T-cell (primary cell): ENCODE measurements around the gene NME2. TPM values are rescaled to one million over a fixed set of nuclear protein-coding genes. Genes with fewer than 3 reads are reported as not detected.
A peak's percentile ranks its signal among the peaks of the same experiment; 100 is the strongest.

Source experiments
- ATAC-seq, 4 experiments: fragments of 200-7000 bp in 3 of 4; fragments of 150-1000 bp in 1 of 4; cut with Tn5 transposase; replicated peaks in 1 of 4; 1 replicate in 3 of 4; 2 replicates in 1 of 4; pipeline ENCODE4 v1.10.0; 2021; ENCODE audit warnings: moderate library complexity in 3 of 4, mild to moderate bottlenecking in 2 of 4, moderate number of reproducible peaks in 1 of 4
- CTCF ChIA-PET, 2 donors: fragments of 300-600 bp; sonication (Branson Sonifier 250); formaldehyde crosslinking; loops; one replicate each; lab custom pipeline; 2022; ENCODE audit warnings: antibody characterized with exemption in 2 of 2; lab: Charles Lee
- POLR2A ChIA-PET, 2 donors: fragments of 300-600 bp; sonication (Branson Sonifier 250); formaldehyde crosslinking; loops; one replicate each; lab custom pipeline; 2022; ENCODE audit warnings: antibody characterized with exemption in 2 of 2; lab: Charles Lee
- DNase-seq, 35 experiments: peaks; one replicate each; pipeline versions ENCODE4 v3.0.0 to v3.0.0-alpha.2; 2013 to 2023
- H3K27ac ChIP-seq: one replicate; pipeline ENCODE4 v1.5.1; 2013; ENCODE audit warnings: low read length
- H3K27me3 ChIP-seq, 2 experiments: replicated peaks in 1 of 2; 1 replicate in 1 of 2; 2 replicates in 1 of 2; pipeline versions ENCODE4 v1.6.1 to v1.7.0; 2013; ENCODE audit warnings: low read length in 1 of 2, mixed read lengths in 1 of 2; ENCODE audit not compliant: control insufficient read depth in 2 of 2, insufficient read depth in 2 of 2; ENCODE audit errors: extremely low read depth in 1 of 2
- H3K36me3 ChIP-seq, 2 donors: 1 replicate in 1 of 2; 2 replicates in 1 of 2; pipeline versions ENCODE4 v1.6.1 to v1.7.0; 2013; ENCODE audit warnings: low read length in 1 of 2; ENCODE audit not compliant: control insufficient read depth in 2 of 2, insufficient read depth in 1 of 2; ENCODE audit errors: extremely low read depth in 1 of 2
- H3K4me1 ChIP-seq, 2 experiments: 1 replicate in 1 of 2; 2 replicates in 1 of 2; pipeline versions ENCODE4 v1.6.1 to v1.7.0; 2013; ENCODE audit warnings: low read length in 2 of 2, mixed read lengths in 1 of 2; ENCODE audit not compliant: insufficient read depth in 2 of 2, control insufficient read depth in 1 of 2; ENCODE audit errors: extremely low read depth in 1 of 2
- H3K4me3 ChIP-seq, 2 donors: 1 replicate in 1 of 2; 2 replicates in 1 of 2; pipeline versions ENCODE4 v1.5.1 to v1.7.0; 2013; ENCODE audit warnings: mild to moderate bottlenecking in 2 of 2, low read length in 1 of 2, moderate library complexity in 1 of 2; ENCODE audit not compliant: control insufficient read depth in 1 of 2; ENCODE audit errors: extremely low read depth in 1 of 2
- H3K9me3 ChIP-seq: 2 replicates; pipeline ENCODE4 v1.7.0; 2013
- H3K27ac Mint-ChIP-seq, 2 donors: one replicate each; pipeline ENCODE4 v1.8.0; 2020 to 2021; ENCODE audit warnings: mild to moderate bottlenecking in 2 of 2, mixed read lengths in 2 of 2
- H3K27me3 Mint-ChIP-seq, 2 donors: one replicate each; pipeline ENCODE4 v1.8.0; 2021 to 2022; ENCODE audit warnings: mixed read lengths in 2 of 2
- H3K36me3 Mint-ChIP-seq: one replicate; pipeline ENCODE4 v1.8.0; 2021; ENCODE audit warnings: mixed read lengths
- H3K4me1 Mint-ChIP-seq, 3 donors: one replicate each; pipeline ENCODE4 v1.8.0; 2020 to 2022; ENCODE audit warnings: mixed read lengths in 3 of 3, mild to moderate bottlenecking in 1 of 3
- H3K4me3 Mint-ChIP-seq, 3 donors: one replicate each; pipeline ENCODE4 v1.8.0; 2020 to 2022; ENCODE audit warnings: mild to moderate bottlenecking in 3 of 3, mixed read lengths in 3 of 3, moderate library complexity in 3 of 3
- H3K9me3 Mint-ChIP-seq, 3 donors: one replicate each; pipeline ENCODE4 v1.8.0; 2020 to 2022; ENCODE audit warnings: mixed read lengths in 3 of 3
- WGBS: methylation state at CpG from one replicate; pipeline ENCODE4 v1.1.5; 2013; ENCODE audit warnings: missing lambda C conversion rate; ENCODE audit not compliant: insufficient coverage; 5-methylcytosine and 5-hydroxymethylcytosine counted together
- total RNA-seq, 35 experiments: library from RNA in 6 of 35; stranded (reverse) in 6 of 35; fragments of 120-200 nt in 1 of 35; gene quantifications; one replicate each; pipeline versions ENCODE4 v1.2.1 to v1.2.4 and lab custom pipeline; 2013 to 2026

Gene NME2
- total RNA-seq, 5 donors from 2014 or later (not counting 1 experiment from before 2014, with no cell fraction given) = 162 to 290 (median 201) TPM

GRCh38 chr17:51159604-51160003, 6.6 kb upstream of the NME2 start:
- Histone ChIP-seq H3K27ac (no peak overlapping the region), H3K4me1 (peaks cover under 1 to 5% of the 10 kb centered on the region in 2 experiments), H3K36me3 (peaks cover 0 to 24% of the 10 kb centered on the region in 2 donors), H3K4me3 (no peak overlapping the region), H3K9me3 (no peaks in the 10 kb centered on the region), H3K27me3 (no peaks in the 10 kb centered on the region)
- H3K27me3 Mint-ChIP-seq = no peaks in the 10 kb centered on the region
- H3K9me3 Mint-ChIP-seq = no peaks in the 10 kb centered on the region
- no peak for DNase-seq
- ChIA-PET POLR2A (interaction anchor here in 1 of 2 donors (0.5 kb wide), 1 partner anchor 21 kb away, joined by 6 read pairs; no protein-coding TSS in a partner anchor), CTCF (no interaction called here)
- no peak overlapping the region for H3K4me3 Mint-ChIP-seq
- 96% methylated on average over 2 of the region's 3 CpGs for WGBS
- no peak overlapping the region for H3K27ac Mint-ChIP-seq
- no peak for ATAC-seq
- H3K4me1 Mint-ChIP-seq = peaks cover 5 to 7% (median 5%) of the 10 kb centered on the region in 3 donors
- H3K36me3 Mint-ChIP-seq = peaks cover 29% of the 10 kb centered on the region

DNA sequence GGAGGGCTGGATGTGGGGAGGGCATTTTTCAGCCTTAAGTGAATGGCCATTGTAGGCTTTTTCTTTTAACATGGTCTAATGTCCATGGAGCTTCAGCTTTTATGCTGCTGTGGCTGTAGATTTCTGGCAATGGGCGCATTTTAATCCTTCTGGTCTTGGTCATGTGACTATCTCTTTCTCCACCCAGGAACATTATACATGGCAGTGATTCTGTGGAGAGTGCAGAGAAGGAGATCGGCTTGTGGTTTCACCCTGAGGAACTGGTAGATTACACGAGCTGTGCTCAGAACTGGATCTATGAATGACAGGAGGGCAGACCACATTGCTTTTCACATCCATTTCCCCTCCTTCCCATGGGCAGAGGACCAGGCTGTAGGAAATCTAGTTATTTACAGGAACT, 4.7 kb upstream of the NME2 start:
- peaks cover 0 to 22% of the 10 kb centered on the region in 2 donors for H3K36me3 ChIP-seq
- H3K27me3 Mint-ChIP-seq = no peaks in the 10 kb centered on the region
- peaks cover 0 to 8% of the 10 kb centered on the region in 2 experiments for H3K4me1 ChIP-seq
- no peak for DNase-seq
- H3K4me1 Mint-ChIP-seq = peaks cover 6 to 14% (median 9%) of the 10 kb centered on the region in 3 donors
- no peak for ATAC-seq
- H3K4me3 ChIP-seq = no peak overlapping the region
- H3K9me3 Mint-ChIP-seq = no peaks in the 10 kb centered on the region
- H3K27ac ChIP-seq = no peak overlapping the region
- no peaks in the 10 kb centered on the region for H3K9me3 ChIP-seq
- WGBS = no CpG with 5 or more reads among the region's 3 CpGs
- ChIA-PET CTCF (no interaction called here), POLR2A (interaction anchor here in 1 of 2 donors (0.7 kb wide), 1 partner anchor 17 kb away, joined by 6 read pairs; no protein-coding TSS in a partner anchor)
- no peaks in the 10 kb centered on the region for H3K27me3 ChIP-seq
- H3K27ac Mint-ChIP-seq = no peak overlapping the region
- H3K4me3 Mint-ChIP-seq = no peak overlapping the region
- peaks cover 29% of the 10 kb centered on the region for H3K36me3 Mint-ChIP-seq

- H3K36me3 ChIP-seq = peaks cover 3 to 18% of the 10 kb centered on the region in 2 donors
- Mint-ChIP-seq H3K4me3 (peak overlapping the region; percentile 89 to 96 (median 91)), H3K9me3 (no peaks in the 10 kb centered on the region), H3K27ac (peak overlapping the region; percentile 94 to 96), H3K4me1 (peaks cover 18 to 29% (median 19%) of the 10 kb centered on the region in 3 donors), H3K27me3 (no peaks in the 10 kb centered on the region), H3K36me3 (peaks cover 32% of the 10 kb centered on the region)
- H3K4me1 ChIP-seq = peaks cover 0 to 20% of the 10 kb centered on the region in 2 experiments
- DNase-seq (no peak), ATAC-seq (no peak)
- ChIA-PET CTCF (interaction anchor here in 1 of 2 donors (0.9 to 1.3 kb wide), 2 partner anchors 12 to 165 kb away, joined by 3 to 4 read pairs; partner anchors contain the start of gene NME1), POLR2A (interaction anchor here in 1 of 2 donors (0.6 kb wide), 1 partner anchor 1413 kb away, joined by 4 read pairs; no protein-coding TSS in a partner anchor)
- 92% methylated on average over 15 of the region's 16 CpGs for WGBS
- H3K27me3 ChIP-seq = no peaks in the 10 kb centered on the region
- no peaks in the 10 kb centered on the region for H3K9me3 ChIP-seq
- peak overlapping the region; percentile 72 for H3K27ac ChIP-seq
- no peak overlapping the region for H3K4me3 ChIP-seq
Measured at GRCh38 chr17:51164911-51165679, 1.1 kb upstream of the NME2 start.

- DNase-seq (peak in 13 of 35 experiments; percentile 2 to 36 (median 9)), ATAC-seq (peak; percentile 2 to 22 (median 12))
- Histone ChIP-seq H3K4me3 (peak overlapping the region; percentile 47 to 91), H3K27me3 (no peaks in the 10 kb centered on the region), H3K4me1 (peaks cover 0 to 20% of the 10 kb centered on the region in 2 experiments), H3K9me3 (no peaks in the 10 kb centered on the region), H3K27ac (peak overlapping the region; percentile 72), H3K36me3 (peaks cover 9 to 18% of the 10 kb centered on the region in 2 donors)
- H3K4me3 Mint-ChIP-seq = peak overlapping the region; percentile 89 to 96 (median 91)
- 28% methylated on average over 21 of the region's 21 CpGs for WGBS
- ChIA-PET CTCF (interaction anchor here in 1 of 2 donors (1.3 kb wide), 2 partner anchors 9 to 12 kb away, joined by 4 to 5 read pairs; partner anchors contain the start of gene NME1), POLR2A (no interaction called here)
- H3K4me1 Mint-ChIP-seq = peaks cover 18 to 29% (median 19%) of the 10 kb centered on the region in 3 donors
- no peaks in the 10 kb centered on the region for H3K9me3 Mint-ChIP-seq
- H3K27ac Mint-ChIP-seq = peak overlapping the region; percentile 94 to 96
- peaks cover 31% of the 10 kb centered on the region for H3K36me3 Mint-ChIP-seq
- H3K27me3 Mint-ChIP-seq = no peaks in the 10 kb centered on the region
Measured at GRCh38 chr17:51165680-51166197, 472 bp upstream of the NME2 start.

DNA sequence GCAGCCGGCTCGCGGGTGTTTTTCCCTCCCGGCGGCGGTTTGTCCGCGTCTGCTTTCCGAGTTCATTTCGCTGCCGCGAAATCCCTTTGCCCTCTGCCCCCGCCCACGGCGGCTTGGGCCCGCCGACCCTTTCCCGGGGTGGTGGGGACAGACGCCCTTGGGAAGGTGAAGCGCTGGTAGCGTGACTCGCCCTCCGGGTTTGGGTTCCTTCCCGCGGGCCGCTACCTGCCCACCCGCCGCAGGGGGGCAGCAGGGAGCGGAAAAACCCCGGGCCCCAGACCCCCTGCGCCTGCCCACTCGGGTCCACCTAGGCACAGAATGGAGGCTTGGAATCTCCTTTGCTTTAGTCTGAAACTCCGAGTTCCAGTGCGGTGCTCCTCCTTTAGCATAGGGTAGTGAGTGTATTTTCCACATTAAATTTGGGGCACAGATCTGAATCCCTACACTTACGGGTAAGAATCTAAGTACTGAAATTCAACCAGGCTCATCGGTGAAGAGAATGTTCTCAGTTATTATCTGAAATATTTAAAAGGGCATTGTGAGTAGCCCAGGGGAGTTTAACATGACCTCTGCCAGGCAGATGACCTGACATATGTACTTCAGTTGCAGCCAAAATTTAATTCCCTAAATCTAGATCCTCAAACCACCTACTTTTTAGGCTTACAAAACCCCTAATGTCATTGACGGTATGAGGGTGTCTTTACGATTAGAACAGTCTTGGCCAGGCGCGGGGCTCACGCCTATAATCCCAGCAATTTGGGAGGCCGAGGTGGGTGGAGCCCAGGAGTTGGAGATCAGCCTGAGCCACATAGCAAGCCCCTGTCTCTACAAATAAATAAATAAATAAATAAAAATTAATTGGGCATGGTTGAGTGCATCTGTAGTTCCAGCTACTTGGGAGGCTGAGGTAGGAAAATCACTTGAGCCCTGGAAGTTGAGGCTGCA, 1.0 kb downstream of the NME2 start:
- peak; percentile 65 to 76 (median 70) for ATAC-seq
- WGBS = 0% methylated on average over 29 of the region's 42 CpGs
- no peaks in the 10 kb centered on the region for H3K9me3 Mint-ChIP-seq
- Histone ChIP-seq H3K27me3 (no peaks in the 10 kb centered on the region), H3K27ac (peak overlapping the region; percentile 72), H3K4me3 (peak overlapping the region; percentile 82 to 91), H3K9me3 (no peaks in the 10 kb centered on the region), H3K4me1 (peaks cover 0 to 20% of the 10 kb centered on the region in 2 experiments), H3K36me3 (peaks cover 14 to 18% of the 10 kb centered on the region in 2 donors)
- H3K4me3 Mint-ChIP-seq = peak overlapping the region; percentile 81 to 96 (median 82)
- no peaks in the 10 kb centered on the region for H3K27me3 Mint-ChIP-seq
- peak in 34 of 35 experiments; percentile 10 to 74 (median 44) for DNase-seq
- CTCF ChIA-PET = interaction anchor here in 1 of 2 donors (1.3 kb wide), 1 partner anchor 14 kb away, joined by 4 read pairs; the partner anchor contains the start of gene NME1
- POLR2A ChIA-PET = no interaction called here
- H3K4me1 Mint-ChIP-seq = peaks cover 18 to 29% (median 19%) of the 10 kb centered on the region in 3 donors
- H3K27ac Mint-ChIP-seq = peak overlapping the region; percentile 86 to 89
- peaks cover 27% of the 10 kb centered on the region for H3K36me3 Mint-ChIP-seq
